H1 (cell line): ENCODE measurements around the gene HOXB5. TPM values are rescaled to one million over a fixed set of nuclear protein-coding genes. Genes with fewer than 3 reads are reported as not detected.

Source experiments
- CTCF ChIA-PET: fragments of 300-600 bp; sonication (Branson Sonifier 250); formaldehyde crosslinking; loops from one replicate; lab custom pipeline; 2021; ENCODE audit not compliant: partially characterized antibody; lab: Charles Lee
- POLR2A ChIA-PET: fragments of 300-600 bp; sonication (Branson Sonifier 250); formaldehyde crosslinking; loops from one replicate; lab custom pipeline; 2021; ENCODE audit warnings: inconsistent platforms; ENCODE audit not compliant: partially characterized antibody; lab: Charles Lee
- DNase-seq, 2 experiments: peaks; one replicate each; pipeline versions ENCODE4 v3.0.0 to v3.0.0-alpha.2; 2010 to 2022; ENCODE audit warnings: low spot score in 2 of 2, low read depth in 1 of 2, mixed read lengths in 1 of 2
- FAIRE-seq: peaks from 2 replicates; lab custom pipeline; 2011; peaks lifted over from hg19 to GRCh38; lab: Jason Lieb, UNC
- H2AFZ ChIP-seq: 2 replicates; pipeline ENCODE4 v1.8.1; 2012; ENCODE audit warnings: low read length, inconsistent platforms
- H2AK5ac ChIP-seq: 2 replicates; pipeline ENCODE4 v1.6.1; 2013; ENCODE audit warnings: low read depth, low read length
- H2BK120ac ChIP-seq: replicated peaks from 2 replicates; pipeline ENCODE3; 2013; ENCODE audit warnings: low read depth, low read length, inconsistent platforms
- H2BK12ac ChIP-seq: 2 replicates; pipeline ENCODE4 v1.6.1; 2013; ENCODE audit warnings: low read depth, low read length
- H2BK15ac ChIP-seq: 2 replicates; pipeline ENCODE4 v1.6.1; 2013; ENCODE audit warnings: low read length
- H2BK20ac ChIP-seq: 2 replicates; pipeline ENCODE4 v1.6.1; 2013; ENCODE audit warnings: low read length
- H2BK5ac ChIP-seq: 2 replicates; pipeline ENCODE4 v1.6.1; 2013; ENCODE audit warnings: low read depth, low read length
- H3K14ac ChIP-seq: 2 replicates; pipeline ENCODE4 v1.6.1; 2013; ENCODE audit warnings: inconsistent platforms; ENCODE audit not compliant: insufficient read length
- H3K18ac ChIP-seq: 2 replicates; pipeline ENCODE4 v1.6.1; 2013; ENCODE audit warnings: low read length; ENCODE audit errors: extremely low read depth
- H3K23ac ChIP-seq: 2 replicates; pipeline ENCODE4 v1.6.1; 2013; ENCODE audit warnings: inconsistent platforms; ENCODE audit not compliant: insufficient read length
- H3K23me2 ChIP-seq: 2 replicates; pipeline ENCODE4 v1.6.1; 2013; ENCODE audit warnings: low read depth, low read length
- H3K27ac ChIP-seq: 2 replicates; pipeline ENCODE4 v1.6.1; 2011; ENCODE audit warnings: low read depth, low read length, inconsistent platforms
- H3K27me3 ChIP-seq, 4 experiments: replicated peaks in 1 of 4; 1 replicate in 1 of 4; 2 replicates in 3 of 4; pipeline versions ENCODE4 v1.6.1 to v1.8.1; 2011 to 2013; ENCODE audit warnings: low read length in 3 of 4, mild to moderate bottlenecking in 3 of 4, inconsistent platforms in 2 of 4, mixed read lengths in 2 of 4, moderate library complexity in 1 of 4; ENCODE audit not compliant: control insufficient read depth in 3 of 4, insufficient read depth in 3 of 4; ENCODE audit errors: extremely low read depth in 1 of 4
- H3K36me3 ChIP-seq, 4 experiments: 2 replicates each; pipeline versions ENCODE4 v1.6.1 to v1.8.1; 2011 to 2013; ENCODE audit warnings: mild to moderate bottlenecking in 4 of 4, low read length in 3 of 4, moderate library complexity in 2 of 4, control low read depth in 1 of 4, inconsistent platforms in 1 of 4; ENCODE audit not compliant: insufficient read depth in 4 of 4, control insufficient read depth in 2 of 4
- H3K4ac ChIP-seq: replicated peaks from 2 replicates; pipeline ENCODE3; 2013; ENCODE audit warnings: low read length, low read depth, mixed read lengths, inconsistent platforms; ENCODE audit not compliant: insufficient read length
- H3K4me1 ChIP-seq, 4 experiments: replicated peaks in 1 of 4; 1 replicate in 1 of 4; 2 replicates in 3 of 4; pipeline versions ENCODE4 v1.6.1 to v1.8.1; 2011 to 2013; ENCODE audit warnings: low read length in 3 of 4, inconsistent platforms in 2 of 4, mixed read lengths in 1 of 4; ENCODE audit not compliant: insufficient read depth in 4 of 4, control insufficient read depth in 3 of 4
- H3K4me2 ChIP-seq, 2 experiments: 2 replicates each; pipeline versions ENCODE4 v1.6.1 to v1.8.1; 2011 to 2013; ENCODE audit warnings: low read depth in 2 of 2, low read length in 2 of 2, control low read depth in 1 of 2, inconsistent platforms in 1 of 2, mild to moderate bottlenecking in 1 of 2; ENCODE audit not compliant: insufficient read depth in 1 of 2
- H3K4me3 ChIP-seq, 4 experiments: fragments of 200-600, 300-600 bp in 1 of 4; sonication (generic), shearing (Covaris generic), sonication (Bioruptor Twin) in 1 of 4; 2 replicates each; pipeline versions ENCODE4 v1.5.1 to v1.8.1; 2011 to 2016; ENCODE audit warnings: low read length in 4 of 4, low read depth in 3 of 4, control low read depth in 2 of 4, inconsistent platforms in 2 of 4, mild to moderate bottlenecking in 2 of 4, mixed read lengths in 1 of 4, moderate library complexity in 1 of 4; ENCODE audit not compliant: insufficient read depth in 2 of 4; ENCODE audit errors: extremely low read depth in 1 of 4
- H3K56ac ChIP-seq: replicated peaks from 2 replicates; pipeline ENCODE3; 2013; ENCODE audit warnings: low read depth, mild to moderate bottlenecking, mixed read lengths, low read length, inconsistent platforms; ENCODE audit not compliant: insufficient read length
- H3K79me1 ChIP-seq: 2 replicates; pipeline ENCODE4 v1.6.1; 2013; ENCODE audit warnings: low read depth, low read length, control low read depth
- H3K79me2 ChIP-seq, 2 experiments: 2 replicates each; pipeline versions ENCODE4 v1.6.1 to v1.8.1; 2012 to 2013; ENCODE audit warnings: low read length in 2 of 2, mild to moderate bottlenecking in 2 of 2, inconsistent platforms in 1 of 2; ENCODE audit not compliant: insufficient read depth in 2 of 2, control insufficient read depth in 1 of 2
- H3K9ac ChIP-seq, 4 experiments: replicated peaks in 1 of 4; 1 replicate in 1 of 4; 2 replicates in 3 of 4; pipeline versions ENCODE4 v1.6.1 to v1.8.1; 2011 to 2013; ENCODE audit warnings: low read depth in 3 of 4, low read length in 3 of 4, control low read depth in 2 of 4, mild to moderate bottlenecking in 2 of 4, moderate library complexity in 2 of 4, inconsistent platforms in 1 of 4; ENCODE audit errors: extremely low read depth in 1 of 4
- H3K9me3 ChIP-seq, 2 experiments: 2 replicates each; pipeline versions ENCODE4 v1.6.1 to v1.8.1; 2012 to 2013; ENCODE audit warnings: mild to moderate bottlenecking in 2 of 2, moderate library complexity in 2 of 2, control low read depth in 1 of 2, inconsistent platforms in 1 of 2, low read depth in 1 of 2, low read length in 1 of 2, mixed read lengths in 1 of 2; ENCODE audit not compliant: insufficient read depth in 2 of 2
- H4K20me1 ChIP-seq, 2 experiments: replicated peaks in 1 of 2; 2 replicates each; pipeline versions ENCODE3 to v1.8.1; 2011 to 2013; ENCODE audit warnings: inconsistent platforms in 2 of 2, low read length in 2 of 2, mild to moderate bottlenecking in 1 of 2; ENCODE audit not compliant: insufficient read depth in 2 of 2, control insufficient read depth in 1 of 2
- H4K5ac ChIP-seq: 2 replicates; pipeline ENCODE4 v1.6.1; 2013; ENCODE audit warnings: low read length, low read depth, mixed read lengths, inconsistent platforms; ENCODE audit not compliant: insufficient read length
- H4K8ac ChIP-seq: 2 replicates; pipeline ENCODE4 v1.8.0; 2013; ENCODE audit warnings: mild to moderate bottlenecking, moderate library complexity, low read length, inconsistent platforms; ENCODE audit not compliant: insufficient read depth; ENCODE audit errors: extremely low read depth
- H4K91ac ChIP-seq: replicated peaks from 2 replicates; pipeline ENCODE3; 2013; ENCODE audit warnings: low read length, mixed read lengths, inconsistent platforms; ENCODE audit not compliant: insufficient read length
- ATF2 ChIP-seq: IDR thresholded peaks from 2 replicates; pipeline ENCODE4 v1.6.1; 2012; ENCODE audit warnings: low read length, inconsistent platforms
- HDAC2 ChIP-seq, 2 experiments: fragments of 300-600 bp in 1 of 2; sonication (generic) in 1 of 2; IDR thresholded peaks; 2 replicates each; pipeline ENCODE4 v1.6.1; 2011 to 2012; ENCODE audit warnings: low read depth in 2 of 2, low read length in 2 of 2, mild to moderate bottlenecking in 2 of 2, moderate library complexity in 2 of 2, borderline replicate concordance in 1 of 2, inconsistent platforms in 1 of 2
- KDM4A ChIP-seq: IDR thresholded peaks from one replicate; pipeline ENCODE4 v1.7.1; 2012; ENCODE audit warnings: low read depth, mild to moderate bottlenecking, moderate library complexity, low read length, inconsistent platforms; ENCODE audit not compliant: severe bottlenecking
- POU5F1 ChIP-seq: IDR thresholded peaks from 2 replicates; pipeline ENCODE4 v1.6.1; 2011; ENCODE audit warnings: low read depth, mild to moderate bottlenecking, low read length, moderate library complexity
- SP2 ChIP-seq: IDR thresholded peaks from 2 replicates; pipeline ENCODE4 v1.6.1; 2012; ENCODE audit warnings: mild to moderate bottlenecking, low read length, inconsistent platforms
- whole genome bisulfite sequencing, 2 experiments: shearing (Covaris generic) in 1 of 2; methylation state at CpG; one replicate each; pipeline versions ENCODE4 v1.1.6 to v1.1.7; 2013 to 2015; ENCODE audit warnings: low lambda C conversion rate in 2 of 2, mixed read lengths in 2 of 2, inconsistent platforms in 1 of 2, low coverage in 1 of 2, missing lambda C conversion rate in 1 of 2; ENCODE audit not compliant: insufficient replicate concordance in 2 of 2, insufficient coverage in 1 of 2, insufficient read length in 1 of 2; ENCODE audit errors: extremely low coverage in 1 of 2, missing lambda C conversion rate in 1 of 2; 5-methylcytosine and 5-hydroxymethylcytosine counted together
- polyA plus RNA-seq, 7 experiments: library from polyadenylated mRNA; depleted of rRNA in 3 of 7; stranded (reverse) in 5 of 7; unstranded in 2 of 7; fragments of >200 nt in 5 of 7; fragments of 200-250 nt in 2 of 7; gene quantifications; 1 replicate in 5 of 7; 2 replicates in 1 of 7; 4 replicates in 1 of 7; pipeline versions ENCODE4 v1.2.1 to v1.2.3, GENCODE V29; 2011 to 2013; ENCODE audit warnings: missing spikeins in 2 of 7, mixed read lengths in 2 of 7
- total RNA-seq: library from RNA; stranded (reverse); fragmentation: NEBNext Ultra II Directional; extraction: Animal tissue kit (Norgen Biotek cat#: 25700); gene quantifications from 2 replicates; pipeline ENCODE4 v1.2.1, GENCODE V29; 2021
- TF ChIP-seq, protein P1 (sequence below), 3 experiments: IDR thresholded peaks; 1 replicate in 2 of 3; 2 replicates in 1 of 3; pipeline versions ENCODE4 v1.5.1 to v1.6.1; 2011; ENCODE audit warnings: low read length in 3 of 3, mild to moderate bottlenecking in 3 of 3, inconsistent platforms in 2 of 3, low read depth in 1 of 3, moderate library complexity in 1 of 3; ENCODE audit not compliant: insufficient read depth in 1 of 3; ENCODE audit errors: control extremely low read depth in 1 of 3

Gene HOXB5
- total and polyA plus RNA-seq, 2 of the 8 experiments (the other 6 are each of a cell fraction or from before 2014, with no cell fraction given), result not detected

GRCh38 chr17:48589060-48589830, 4.3 kb downstream of the HOXB5 start:
- H2BK5ac ChIP-seq, result no peak overlapping the region
- H3K79me2 ChIP-seq, result no peaks in the 10 kb centered on the region
- H2BK12ac ChIP-seq, result no peak overlapping the region
- no peak overlapping the region for H3K4me3 ChIP-seq
- H4K5ac ChIP-seq, result no peak overlapping the region
- peaks cover 23 to 37% of the 10 kb centered on the region in 2 experiments for H4K20me1 ChIP-seq
- no peak overlapping the region for H3K23ac ChIP-seq
- H2BK120ac ChIP-seq, result no peak overlapping the region
- no peak overlapping the region for H4K8ac ChIP-seq
- WGBS, 2 experiments, result 16% methylated on average over 10 of the region's 10 CpGs; no CpG with 5 or more reads in 1 of the 2 experiments
- H3K27ac ChIP-seq, result no peak overlapping the region
- no peaks in the 10 kb centered on the region; a peak in 1 of 4 replicates for H3K9me3 ChIP-seq
- peaks cover 96 to 100% (median 99%) of the 10 kb centered on the region in 4 experiments for H3K27me3 ChIP-seq
- no peak for DNase-seq
- H3K9ac ChIP-seq, result no peak overlapping the region
- H3K79me1 ChIP-seq, result no peaks in the 10 kb centered on the region
- H4K91ac ChIP-seq, result no peak overlapping the region
- no peak overlapping the region for H2AFZ ChIP-seq
- ChIA-PET POLR2A (no interaction called here), CTCF (interaction anchor here (0.7 to 4.7 kb wide), 17 partner anchors 9 to 374 kb away, joined by 3 to 24 read pairs (median 3); no protein-coding TSS in a partner anchor)
- H3K4me1 ChIP-seq, result peaks cover 0 to 6% (median 1%) of the 10 kb centered on the region in 4 experiments; a peak in 5 of 7 replicates
- H3K14ac ChIP-seq, result no peak overlapping the region
- no peak overlapping the region for H2BK15ac ChIP-seq
- H3K56ac ChIP-seq, result no peak overlapping the region
- H3K23me2 ChIP-seq, result no peaks in the 10 kb centered on the region
- no peak for FAIRE-seq
- no peak overlapping the region for H3K4ac ChIP-seq
- no peak overlapping the region for H3K4me2 ChIP-seq
- no peak overlapping the region for H2AK5ac ChIP-seq
- H3K36me3 ChIP-seq, result peaks cover 0 to 6% (median 0%) of the 10 kb centered on the region in 4 experiments; a peak in 1 of 8 replicates
- H2BK20ac ChIP-seq, result no peak overlapping the region
- no peak overlapping the region; the same call in 1 of the 2 replicates for H3K18ac ChIP-seq
- TF ChIP-seq ATF2, result no peak
- TF ChIP-seq, protein P1, sequence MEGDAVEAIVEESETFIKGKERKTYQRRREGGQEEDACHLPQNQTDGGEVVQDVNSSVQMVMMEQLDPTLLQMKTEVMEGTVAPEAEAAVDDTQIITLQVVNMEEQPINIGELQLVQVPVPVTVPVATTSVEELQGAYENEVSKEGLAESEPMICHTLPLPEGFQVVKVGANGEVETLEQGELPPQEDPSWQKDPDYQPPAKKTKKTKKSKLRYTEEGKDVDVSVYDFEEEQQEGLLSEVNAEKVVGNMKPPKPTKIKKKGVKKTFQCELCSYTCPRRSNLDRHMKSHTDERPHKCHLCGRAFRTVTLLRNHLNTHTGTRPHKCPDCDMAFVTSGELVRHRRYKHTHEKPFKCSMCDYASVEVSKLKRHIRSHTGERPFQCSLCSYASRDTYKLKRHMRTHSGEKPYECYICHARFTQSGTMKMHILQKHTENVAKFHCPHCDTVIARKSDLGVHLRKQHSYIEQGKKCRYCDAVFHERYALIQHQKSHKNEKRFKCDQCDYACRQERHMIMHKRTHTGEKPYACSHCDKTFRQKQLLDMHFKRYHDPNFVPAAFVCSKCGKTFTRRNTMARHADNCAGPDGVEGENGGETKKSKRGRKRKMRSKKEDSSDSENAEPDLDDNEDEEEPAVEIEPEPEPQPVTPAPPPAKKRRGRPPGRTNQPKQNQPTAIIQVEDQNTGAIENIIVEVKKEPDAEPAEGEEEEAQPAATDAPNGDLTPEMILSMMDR (IDR thresholded peaks at IDR 0.05; ENCODE audit: control extremely low read depth in 1 of 3, insufficient read depth in 1 of 3, low read depth in 1 of 3, low read length in 3 of 3), result no peak
- TF ChIP-seq SP2, result no peak
- TF ChIP-seq KDM4A, result no peak
- no peak for TF ChIP-seq HDAC2 (IDR thresholded peaks at IDR 0.05; ENCODE audit: borderline replicate concordance in 1 of 2, low read depth in 2 of 2, low read length in 2 of 2)
- TF ChIP-seq POU5F1, result no peak
